ENCODE results near the gene SPATA13.
A peak's percentile ranks its signal among the peaks of the same experiment; 100 is the strongest.

Gene SPATA13

DNA sequence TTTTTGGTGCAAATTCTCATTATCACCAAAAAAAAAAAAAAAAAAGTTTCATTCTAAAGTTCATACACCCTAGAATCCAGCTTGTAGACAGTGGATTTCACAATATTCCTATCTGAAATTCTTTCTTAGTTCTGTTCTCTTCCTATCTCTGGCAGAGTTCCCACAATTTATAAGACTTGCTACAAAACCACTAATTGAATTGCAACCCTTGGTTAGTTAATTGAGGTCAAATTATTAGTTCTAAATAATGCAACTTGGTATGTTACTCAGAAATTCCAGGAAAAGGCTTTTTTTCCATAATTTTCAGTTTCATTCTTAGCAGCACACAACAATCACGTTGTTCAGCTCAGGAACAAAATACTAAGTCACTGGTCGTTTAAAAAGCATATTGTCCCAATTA, 58.5 kb downstream of the SPATA13 start:
- Mint-ChIP-seq H3K36me3 (no peaks in the 10 kb centered on the region), H3K4me3 (no peak overlapping the region), H3K4me1 (peaks cover 32% of the 10 kb centered on the region), H3K27me3 (no peaks in the 10 kb centered on the region), H3K9me3 (no peaks in the 10 kb centered on the region), H3K27ac (no peak overlapping the region)
- CTCF ChIA-PET = interaction anchor here (0.8 to 9.4 kb wide), 16 partner anchors 9 to 297 kb away, joined by 3 to 106 read pairs (median 3); partner anchors contain the start of gene SPATA13
- DNase-seq = no peak

DNA sequence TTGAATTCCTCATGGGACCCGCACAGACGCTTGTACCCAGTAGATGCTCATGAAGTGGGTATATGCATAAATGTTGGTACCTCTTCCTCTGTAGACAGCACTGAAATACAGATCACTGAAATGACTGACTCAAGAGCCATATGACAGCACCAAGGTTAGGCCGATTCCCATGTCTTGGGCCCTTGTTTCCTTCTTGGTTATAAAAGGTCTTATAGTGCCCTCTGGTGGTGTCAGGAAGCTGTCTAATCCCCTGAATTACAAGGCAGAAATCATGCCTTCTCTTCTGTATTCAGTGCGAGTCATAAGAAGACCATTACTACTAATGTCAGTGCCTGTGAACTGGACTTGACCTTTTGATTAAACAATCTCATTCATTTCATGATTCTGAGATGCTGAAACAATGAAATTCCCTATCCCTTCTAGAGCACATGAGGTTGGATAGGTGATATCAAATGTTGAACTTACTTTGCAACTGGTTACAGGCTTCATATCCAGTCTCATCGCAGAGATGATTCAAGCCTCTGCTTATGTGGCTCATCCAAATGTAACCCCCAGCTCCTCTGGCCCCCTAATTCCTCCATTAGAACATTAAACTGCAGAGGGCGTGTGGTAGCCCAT, 59.7 kb downstream of the SPATA13 start:
- Mint-ChIP-seq H3K9me3 (no peaks in the 10 kb centered on the region), H3K36me3 (no peaks in the 10 kb centered on the region), H3K27me3 (no peaks in the 10 kb centered on the region), H3K27ac (no peak overlapping the region), H3K4me1 (peaks cover 44% of the 10 kb centered on the region), H3K4me3 (no peak overlapping the region)
- DNase-seq = peak; percentile 61
- CTCF ChIA-PET = interaction anchor here (0.9 to 9.4 kb wide), 11 partner anchors 8 to 203 kb away, joined by 3 to 106 read pairs (median 4); partner anchors contain the start of gene SPATA13

DNA sequence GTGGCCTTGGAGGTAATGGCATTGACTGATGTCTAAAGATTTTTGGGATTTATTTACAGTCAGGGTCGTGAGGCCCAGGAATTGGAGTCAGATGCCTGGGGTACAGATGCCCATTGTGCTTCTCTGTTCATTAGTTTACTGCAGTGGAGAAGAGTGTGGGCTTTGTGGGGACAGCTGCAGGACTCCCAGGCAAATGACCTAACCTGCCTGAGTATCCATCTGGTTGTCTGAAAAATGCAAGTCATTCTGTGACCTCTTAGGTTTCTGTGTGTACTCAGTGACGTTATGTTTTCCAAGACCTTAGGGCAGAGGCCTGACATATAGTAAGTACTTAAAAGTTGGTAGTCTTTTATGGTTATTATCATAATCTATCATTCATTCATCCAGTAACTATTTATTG, 60.5 kb downstream of the SPATA13 start:
- Mint-ChIP-seq H3K4me1 (peaks cover 48% of the 10 kb centered on the region), H3K36me3 (no peaks in the 10 kb centered on the region), H3K27ac (no peak overlapping the region), H3K9me3 (no peaks in the 10 kb centered on the region), H3K27me3 (no peaks in the 10 kb centered on the region), H3K4me3 (no peak overlapping the region)
- DNase-seq = no peak
- CTCF ChIA-PET = interaction anchor here (0.9 to 9.4 kb wide), 5 partner anchors 10 to 200 kb away, joined by 3 to 106 read pairs (median 6); no protein-coding TSS in a partner anchor

- Mint-ChIP-seq H3K27me3 (no peaks in the 10 kb centered on the region), H3K4me1 (peaks cover 31% of the 10 kb centered on the region), H3K36me3 (no peaks in the 10 kb centered on the region), H3K4me3 (no peak overlapping the region), H3K27ac (no peak overlapping the region), H3K9me3 (no peaks in the 10 kb centered on the region)
- no peak for DNase-seq
- CTCF ChIA-PET = interaction anchor here (2.1 to 9.4 kb wide), 2 partner anchors 170 to 202 kb away, joined by 6 to 106 read pairs; no protein-coding TSS in a partner anchor
Observed at GRCh38 chr13:24222756-24223155, 62.2 kb downstream of the SPATA13 start.

GRCh38 chr13:24223341-24224231, 63.1 kb downstream of the SPATA13 start:
- DNase-seq = no peak
- Mint-ChIP-seq H3K27ac (no peak overlapping the region), H3K9me3 (no peaks in the 10 kb centered on the region), H3K36me3 (no peaks in the 10 kb centered on the region), H3K27me3 (no peaks in the 10 kb centered on the region), H3K4me3 (peak overlapping the region; percentile 52), H3K4me1 (peaks cover 24% of the 10 kb centered on the region)
- CTCF ChIA-PET = interaction anchor here (0.7 to 9.4 kb wide), 3 partner anchors 9 to 203 kb away, joined by 3 to 106 read pairs (median 62); no protein-coding TSS in a partner anchor

- Mint-ChIP-seq H3K4me3 (peak overlapping the region; percentile 52), H3K27ac (no peak overlapping the region), H3K9me3 (no peaks in the 10 kb centered on the region), H3K4me1 (peaks cover 24% of the 10 kb centered on the region), H3K27me3 (no peaks in the 10 kb centered on the region), H3K36me3 (no peaks in the 10 kb centered on the region)
- DNase-seq = no peak
- CTCF ChIA-PET = interaction anchor here (0.7 to 9.4 kb wide), 6 partner anchors 9 to 203 kb away, joined by 3 to 106 read pairs (median 6); no protein-coding TSS in a partner anchor
Observed at GRCh38 chr13:24224232-24224680, 63.7 kb downstream of the SPATA13 start.

DNA sequence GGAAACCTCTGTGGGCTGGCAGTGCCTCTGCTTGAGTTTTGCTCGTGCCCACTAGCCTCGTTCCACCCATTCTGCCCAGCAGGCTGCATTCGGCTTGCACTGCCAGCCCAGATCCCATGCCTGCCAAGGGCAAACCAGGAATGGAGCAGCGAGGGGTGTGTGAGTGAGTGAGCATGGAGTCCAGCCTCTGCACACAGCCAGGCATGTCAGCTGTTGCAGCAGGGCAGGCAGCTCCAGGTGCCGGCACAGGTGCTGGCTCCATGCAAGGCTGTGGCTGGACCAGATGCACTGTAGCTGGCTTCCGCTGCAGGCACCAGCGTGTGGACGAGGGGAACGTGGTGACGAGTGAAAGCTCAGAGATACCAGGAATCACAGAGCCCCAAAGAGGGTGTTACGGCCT, 64.5 kb downstream of the SPATA13 start:
- CTCF ChIA-PET = interaction anchor here (0.6 to 6.5 kb wide), 7 partner anchors 10 to 301 kb away, joined by 3 to 62 read pairs (median 3); no protein-coding TSS in a partner anchor
- no peak for DNase-seq
- Mint-ChIP-seq H3K9me3 (no peaks in the 10 kb centered on the region), H3K4me1 (peaks cover 22% of the 10 kb centered on the region), H3K27me3 (no peaks in the 10 kb centered on the region), H3K4me3 (no peak overlapping the region), H3K27ac (no peak overlapping the region), H3K36me3 (no peaks in the 10 kb centered on the region)

DNA sequence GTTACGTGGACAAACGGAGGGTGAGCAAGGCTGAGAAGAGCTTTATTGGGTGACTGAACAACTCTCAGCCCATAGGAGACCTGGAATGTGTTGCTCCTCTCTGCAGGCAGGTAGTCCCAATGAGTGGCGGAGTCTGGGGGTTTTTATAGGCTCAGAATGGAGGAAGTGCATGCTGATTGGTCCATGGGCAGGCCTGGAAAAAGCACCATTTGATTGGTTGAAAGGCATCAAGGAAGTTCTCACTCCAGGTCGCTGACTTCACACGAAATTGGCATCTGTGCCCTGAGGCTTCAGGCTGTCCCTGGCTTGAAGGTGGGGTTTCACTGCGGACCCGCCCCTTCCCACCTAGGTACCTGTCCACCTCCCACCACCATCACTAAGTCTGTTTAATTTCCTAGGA, 65.4 kb downstream of the SPATA13 start:
- Mint-ChIP-seq H3K9me3 (no peaks in the 10 kb centered on the region), H3K27ac (no peak overlapping the region), H3K4me3 (no peak overlapping the region), H3K36me3 (no peaks in the 10 kb centered on the region), H3K27me3 (no peaks in the 10 kb centered on the region), H3K4me1 (peaks cover 21% of the 10 kb centered on the region)
- no peak for DNase-seq
- CTCF ChIA-PET = interaction anchor here (1.1 to 6.5 kb wide), 4 partner anchors 11 to 265 kb away, joined by 3 to 62 read pairs (median 6); no protein-coding TSS in a partner anchor

DNA sequence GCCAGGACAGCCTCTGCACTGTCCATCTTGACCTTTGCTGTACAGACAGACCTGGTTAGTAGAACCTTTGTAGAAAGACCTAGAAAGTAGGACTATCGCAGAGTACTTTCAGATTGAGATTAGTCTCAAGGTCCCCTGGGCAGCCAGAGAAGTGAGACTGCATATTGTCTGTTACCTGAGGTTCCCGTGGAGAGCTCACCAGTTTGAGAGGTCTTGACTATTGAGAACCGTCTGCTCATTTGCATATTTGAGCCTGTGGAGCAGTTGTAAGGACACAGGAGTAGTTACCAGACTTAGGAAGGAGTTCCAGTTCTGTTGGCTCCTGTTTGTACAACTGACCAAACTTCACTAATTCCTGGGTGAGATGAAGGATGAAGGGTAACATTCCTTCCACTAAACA, 66.2 kb downstream of the SPATA13 start:
- CTCF ChIA-PET = interaction anchor here (0.5 to 6.5 kb wide), 3 partner anchors 19 to 206 kb away, joined by 3 to 62 read pairs (median 3); no protein-coding TSS in a partner anchor
- Mint-ChIP-seq H3K36me3 (no peaks in the 10 kb centered on the region), H3K27me3 (no peaks in the 10 kb centered on the region), H3K4me3 (no peak overlapping the region), H3K4me1 (peaks cover 21% of the 10 kb centered on the region), H3K27ac (no peak overlapping the region), H3K9me3 (no peaks in the 10 kb centered on the region)
- no peak for DNase-seq

DNA sequence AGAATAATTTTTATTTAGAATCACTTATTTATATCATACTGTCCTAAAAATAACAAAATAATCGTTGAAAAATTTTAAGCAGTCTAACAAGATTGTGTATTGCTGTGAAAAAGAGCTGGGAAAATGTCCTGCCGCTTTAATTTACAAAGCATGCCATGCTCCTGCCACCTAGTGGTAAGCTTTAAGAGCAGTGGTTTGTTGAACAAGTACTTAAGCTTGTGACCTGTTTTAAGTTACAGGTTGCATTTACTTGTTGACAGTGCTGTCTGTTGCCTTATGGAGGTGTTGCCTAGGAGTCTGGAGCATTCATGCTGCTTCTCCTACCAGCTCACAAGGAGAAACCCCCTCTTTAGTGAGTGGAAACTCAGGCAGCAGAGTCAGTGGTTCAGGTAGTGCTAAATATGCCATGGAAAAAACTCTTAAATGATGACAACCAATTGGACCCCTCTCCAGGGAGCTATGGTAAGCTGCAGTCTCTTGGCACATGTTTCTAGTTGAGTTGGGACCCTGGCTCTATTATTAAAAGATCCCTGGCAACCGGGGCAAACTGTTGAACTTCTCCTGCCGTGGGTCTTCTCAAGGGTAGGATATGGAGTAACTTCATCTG, 68.4 kb downstream of the SPATA13 start:
- DNase-seq = peak; percentile 59
- Mint-ChIP-seq H3K27me3 (no peaks in the 10 kb centered on the region), H3K27ac (no peak overlapping the region), H3K9me3 (no peaks in the 10 kb centered on the region), H3K36me3 (no peaks in the 10 kb centered on the region), H3K4me3 (no peak overlapping the region), H3K4me1 (peaks cover 25% of the 10 kb centered on the region)
- CTCF ChIA-PET = interaction anchor here (0.7 to 6.5 kb wide), 27 partner anchors 10 to 340 kb away, joined by 3 to 62 read pairs (median 5); partner anchors contain the start of gene SPATA13

- Mint-ChIP-seq H3K4me3 (no peak overlapping the region), H3K27ac (peak overlapping the region; percentile 9), H3K27me3 (no peaks in the 10 kb centered on the region), H3K9me3 (no peaks in the 10 kb centered on the region), H3K36me3 (no peaks in the 10 kb centered on the region), H3K4me1 (peaks cover 10% of the 10 kb centered on the region)
- no peak for DNase-seq
- CTCF ChIA-PET = interaction anchor here (0.7 to 1.9 kb wide), 13 partner anchors 9 to 310 kb away, joined by 3 to 9 read pairs (median 3); no protein-coding TSS in a partner anchor
Observed at GRCh38 chr13:24230428-24231072, 70.0 kb downstream of the SPATA13 start.

DNA sequence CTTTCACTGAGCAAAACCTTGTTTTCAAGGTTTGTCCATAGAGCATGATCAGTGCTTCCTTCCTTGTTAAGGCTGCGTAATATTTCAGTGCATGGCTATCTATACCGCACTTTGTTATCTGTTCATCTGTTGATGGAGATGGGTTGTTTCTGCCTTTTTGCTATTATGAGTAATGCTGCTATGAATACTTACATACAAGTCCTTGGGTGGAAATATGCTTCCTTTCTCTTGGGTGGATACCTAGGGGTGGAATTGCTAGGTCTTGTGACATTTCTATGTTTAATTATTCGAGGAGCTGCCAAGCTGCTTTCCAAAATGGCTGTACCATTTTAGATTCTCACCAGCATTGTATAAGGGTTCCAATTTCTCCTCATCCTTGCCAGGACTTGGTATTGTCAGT, 70.9 kb downstream of the SPATA13 start:
- H3K9me3 Mint-ChIP-seq = no peaks in the 10 kb centered on the region
- H3K4me3 Mint-ChIP-seq = no peak overlapping the region
- H3K27me3 Mint-ChIP-seq = no peaks in the 10 kb centered on the region
- peaks cover 8% of the 10 kb centered on the region for H3K4me1 Mint-ChIP-seq
- no peak overlapping the region for H3K27ac Mint-ChIP-seq
- H3K36me3 Mint-ChIP-seq = no peaks in the 10 kb centered on the region
- CTCF ChIA-PET = interaction anchor here (0.7 to 1.9 kb wide), 7 partner anchors 20 to 212 kb away, joined by 3 to 9 read pairs (median 3); no protein-coding TSS in a partner anchor
- DNase-seq = no peak

DNA sequence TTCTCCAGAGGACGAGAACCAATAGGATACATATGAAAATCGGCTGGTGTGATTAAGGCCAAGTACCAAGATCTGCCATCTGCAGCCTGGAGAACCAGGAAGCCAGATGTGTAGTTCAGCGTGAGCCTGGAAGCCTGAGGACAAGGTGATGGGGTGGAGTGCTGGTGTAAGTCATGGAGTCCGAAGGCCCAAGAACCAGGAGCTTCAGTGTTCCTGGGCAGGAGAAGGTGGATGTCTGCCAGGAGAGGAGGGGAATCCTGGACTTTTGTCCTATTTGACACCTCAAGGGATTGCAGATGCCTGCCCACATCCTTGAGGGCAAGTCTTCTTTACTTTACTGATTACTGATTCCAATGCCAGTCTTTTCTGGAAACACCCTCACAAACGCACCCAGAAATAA, 71.5 kb downstream of the SPATA13 start:
- H3K27ac Mint-ChIP-seq = no peak overlapping the region
- H3K4me1 Mint-ChIP-seq = peaks cover 8% of the 10 kb centered on the region
- no peaks in the 10 kb centered on the region for H3K9me3 Mint-ChIP-seq
- H3K4me3 Mint-ChIP-seq = no peak overlapping the region
- no peaks in the 10 kb centered on the region for H3K27me3 Mint-ChIP-seq
- DNase-seq = no peak
- CTCF ChIA-PET = interaction anchor here (1.1 to 3.4 kb wide), 5 partner anchors 19 to 211 kb away, joined by 3 to 10 read pairs (median 5); no protein-coding TSS in a partner anchor
- H3K36me3 Mint-ChIP-seq = no peaks in the 10 kb centered on the region
